DOHH2 (cell line): Measurements from ENCODE around the gene MDM1.

ENCODE experiments used
- EZH2phosphoT487 ChIP-seq: fragments of 200-600 bp; sonication (generic); IDR thresholded peaks from 2 replicates; pipeline ENCODE4 v1.6.1; 2017; ENCODE audit warnings: borderline replicate concordance, mild to moderate bottlenecking, antibody characterized with exemption, low read length, moderate library complexity, mixed read lengths
- TF ChIP-seq, protein P1 (sequence below): fragments of 200-600 bp; sonication (generic); IDR thresholded peaks from one replicate; pipeline ENCODE4 v1.5.1; 2014; ENCODE audit warnings: antibody characterized with exemption, mild to moderate bottlenecking, low read depth, low read length; ENCODE audit not compliant: poor library complexity, severe bottlenecking

DNA sequence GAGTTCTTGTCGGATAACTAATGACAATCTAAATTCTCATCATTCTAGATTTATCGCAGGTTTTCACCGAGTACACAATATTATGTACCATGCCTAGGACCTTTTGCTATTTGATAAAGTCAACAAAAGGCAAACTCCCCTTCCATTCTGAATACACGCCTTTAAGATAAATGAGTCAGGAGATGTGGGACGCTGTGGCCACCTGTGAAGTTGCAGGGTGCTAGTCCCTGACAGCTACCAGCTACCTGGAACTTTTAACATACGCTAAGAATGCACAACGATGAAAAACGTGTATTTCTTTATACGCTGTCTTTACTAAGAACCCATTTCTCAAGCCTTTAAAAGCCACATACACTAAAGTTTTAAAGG lies 678 bp downstream of the MDM1 start:
- TF ChIP-seq, protein P1, sequence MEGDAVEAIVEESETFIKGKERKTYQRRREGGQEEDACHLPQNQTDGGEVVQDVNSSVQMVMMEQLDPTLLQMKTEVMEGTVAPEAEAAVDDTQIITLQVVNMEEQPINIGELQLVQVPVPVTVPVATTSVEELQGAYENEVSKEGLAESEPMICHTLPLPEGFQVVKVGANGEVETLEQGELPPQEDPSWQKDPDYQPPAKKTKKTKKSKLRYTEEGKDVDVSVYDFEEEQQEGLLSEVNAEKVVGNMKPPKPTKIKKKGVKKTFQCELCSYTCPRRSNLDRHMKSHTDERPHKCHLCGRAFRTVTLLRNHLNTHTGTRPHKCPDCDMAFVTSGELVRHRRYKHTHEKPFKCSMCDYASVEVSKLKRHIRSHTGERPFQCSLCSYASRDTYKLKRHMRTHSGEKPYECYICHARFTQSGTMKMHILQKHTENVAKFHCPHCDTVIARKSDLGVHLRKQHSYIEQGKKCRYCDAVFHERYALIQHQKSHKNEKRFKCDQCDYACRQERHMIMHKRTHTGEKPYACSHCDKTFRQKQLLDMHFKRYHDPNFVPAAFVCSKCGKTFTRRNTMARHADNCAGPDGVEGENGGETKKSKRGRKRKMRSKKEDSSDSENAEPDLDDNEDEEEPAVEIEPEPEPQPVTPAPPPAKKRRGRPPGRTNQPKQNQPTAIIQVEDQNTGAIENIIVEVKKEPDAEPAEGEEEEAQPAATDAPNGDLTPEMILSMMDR, result no peak
- TF ChIP-seq EZH2phosphoT487, result no peak
